ENCODE data around the gene POFUT2.

POFUT2 gene

DNA sequence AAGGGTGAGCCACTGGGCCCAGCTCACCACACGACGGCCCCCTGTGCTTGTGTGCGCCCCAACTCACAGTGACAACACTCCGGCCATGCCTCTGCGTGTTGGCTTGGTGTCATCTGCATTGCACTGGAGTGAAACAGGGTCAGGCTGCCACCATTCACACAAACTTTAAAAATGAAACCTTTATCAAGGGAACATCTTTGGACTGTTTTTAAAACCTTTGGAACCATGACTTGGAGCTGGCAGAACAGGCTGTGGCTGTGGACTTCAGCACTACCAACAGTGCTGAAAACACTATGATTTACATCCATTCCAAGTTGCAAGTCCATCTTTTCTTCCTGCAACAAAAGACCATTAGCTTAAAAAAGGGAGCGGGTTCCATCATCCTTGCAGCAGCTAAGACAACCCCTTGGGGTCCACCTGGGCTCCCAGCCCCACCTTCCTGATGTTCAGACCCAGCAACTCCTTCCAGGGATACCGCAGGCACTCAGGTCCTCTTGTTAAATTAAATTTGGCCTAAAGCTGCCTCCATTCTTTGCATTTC lies 25.6 kb downstream of the POFUT2 start:
- DNase-seq (ENCODE audit: low read depth), result no peak

DNA sequence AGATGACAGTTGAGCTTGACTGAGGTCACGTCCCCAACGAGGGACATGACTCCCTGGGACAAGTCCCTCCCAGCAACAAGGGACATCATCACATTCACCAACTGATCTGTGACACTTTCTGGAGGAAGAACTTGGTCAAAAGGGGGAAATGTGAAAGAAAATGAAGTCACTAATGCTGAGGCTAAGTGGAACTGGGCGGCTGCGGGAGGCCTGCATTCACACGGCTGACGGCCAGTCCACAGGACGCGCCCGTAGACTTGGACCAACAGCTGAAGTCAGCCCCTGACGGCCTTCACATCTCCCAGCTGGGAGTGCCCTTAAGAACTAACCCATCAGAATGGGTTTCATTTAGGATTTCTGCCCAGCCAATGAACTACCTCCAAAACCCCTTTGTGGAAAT lies 26.6 kb downstream of the POFUT2 start:
- no peak for DNase-seq (ENCODE audit: low read depth)

DNA sequence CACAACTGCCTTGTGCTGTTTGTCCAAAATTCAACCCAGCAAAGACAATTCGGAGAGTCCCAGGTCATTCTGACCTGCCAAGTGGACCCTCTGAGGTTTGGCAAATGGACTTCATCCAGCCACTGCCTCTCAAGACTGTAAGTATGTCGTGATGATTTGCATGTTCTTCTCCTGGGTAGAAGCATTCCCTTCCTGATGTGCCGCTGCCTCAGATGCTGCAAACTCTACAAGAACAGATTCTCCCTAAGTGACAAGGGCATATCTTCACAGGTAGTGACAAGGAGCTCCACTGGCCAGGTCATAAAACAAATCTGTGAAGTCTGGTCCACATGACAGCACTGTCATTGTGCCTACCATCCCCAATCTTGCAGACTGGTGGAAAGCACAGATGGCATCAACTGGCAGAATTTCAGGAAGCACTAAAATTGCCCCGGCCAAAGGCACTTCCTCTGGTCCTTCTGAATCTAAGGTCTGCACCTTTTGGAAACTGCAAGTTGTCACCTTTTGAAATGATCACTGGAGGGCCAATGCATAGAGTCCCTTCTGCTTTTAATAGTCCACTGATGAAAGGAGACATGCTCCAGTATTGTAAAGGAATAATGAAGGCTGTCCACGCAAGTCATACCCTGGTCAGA lies 27.4 kb downstream of the POFUT2 start:
- no peak for DNase-seq (ENCODE audit: low read depth)

DNA sequence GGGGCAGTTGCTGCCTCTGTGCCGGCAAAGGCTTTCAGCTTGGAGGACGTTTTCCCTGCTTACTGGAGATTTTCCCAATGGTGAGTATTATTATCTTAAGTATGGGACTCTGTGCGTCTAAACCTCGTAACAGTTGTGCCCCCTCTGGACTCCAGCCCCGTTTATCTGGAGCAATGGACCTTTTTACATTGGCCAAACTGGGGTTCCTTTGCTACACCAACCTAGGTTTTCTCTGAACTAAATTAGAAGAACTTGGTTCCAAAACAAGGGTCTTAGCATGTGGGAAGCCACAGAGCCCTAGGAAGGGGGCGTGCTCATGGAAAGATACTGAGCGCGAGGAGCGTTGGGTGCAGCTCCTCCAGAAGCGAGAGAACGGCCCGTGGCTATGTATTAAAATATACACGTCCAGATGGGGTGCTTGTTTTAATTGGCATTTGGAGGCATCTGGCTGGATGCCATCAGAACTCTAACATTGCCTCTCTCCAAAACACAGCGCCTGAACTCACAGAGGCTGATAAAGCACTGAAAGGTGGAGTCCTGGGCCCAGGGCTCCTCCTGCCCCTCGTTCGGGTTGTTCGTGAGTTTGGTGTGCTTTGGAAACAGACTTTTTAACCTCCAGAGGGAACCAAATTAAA lies 28.4 kb downstream of the POFUT2 start:
- no peak for DNase-seq (ENCODE audit: low read depth)

DNA sequence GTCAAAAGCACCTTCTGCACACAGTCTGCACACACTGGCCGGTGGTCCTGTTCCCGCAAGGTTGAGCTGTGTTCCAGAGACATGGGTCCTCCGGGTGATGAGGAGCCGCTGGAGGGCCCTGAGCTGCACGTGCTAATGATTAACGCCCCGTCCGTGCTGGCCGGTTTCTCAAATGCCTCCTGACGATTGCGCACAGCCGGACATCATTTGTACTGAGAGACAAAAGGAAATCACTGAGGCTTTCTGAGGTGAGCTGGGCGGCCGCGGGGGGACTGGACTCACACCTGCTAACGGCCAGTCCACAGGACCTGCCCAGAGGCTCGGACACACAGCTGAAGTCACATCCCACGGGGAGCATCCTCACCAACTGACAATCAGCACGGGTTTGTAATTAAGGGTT lies 29.2 kb downstream of the POFUT2 start:
- DNase-seq (ENCODE audit: low read depth), result no peak

DNA sequence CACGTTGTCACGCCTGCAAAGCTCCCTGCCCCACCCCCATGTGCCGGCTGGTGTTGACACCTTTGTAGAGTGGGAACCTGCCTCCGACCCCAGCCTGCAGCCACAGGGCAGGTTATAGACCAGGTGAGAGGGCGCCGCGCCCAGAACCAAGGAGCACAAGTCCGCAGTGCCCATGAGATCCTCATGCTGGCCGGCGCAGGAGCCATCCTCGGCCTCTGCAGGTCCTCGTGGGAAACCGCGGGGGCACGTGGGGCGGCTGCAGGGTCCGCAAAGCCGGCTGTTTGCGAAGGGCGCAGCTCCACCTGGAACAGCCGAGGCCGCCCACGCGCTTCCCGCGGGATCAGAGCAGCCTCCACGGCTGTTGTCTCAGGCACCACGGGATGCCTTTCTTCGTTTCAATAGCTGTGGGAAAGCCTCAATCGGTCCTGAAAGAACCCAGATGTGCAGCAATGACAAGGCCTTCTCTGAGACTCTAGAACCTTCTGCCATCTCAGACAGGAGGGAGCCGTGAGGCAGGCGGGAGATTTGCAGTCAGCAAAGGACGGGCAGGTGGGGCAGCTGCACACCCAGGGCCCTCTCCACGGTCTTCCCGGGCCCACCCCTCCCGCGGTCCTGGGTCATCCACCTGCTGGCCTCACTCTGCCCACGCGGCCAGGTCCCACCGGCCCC lies 29.9 kb downstream of the POFUT2 start:
- DNase-seq (ENCODE audit: low read depth), result no peak

DNA sequence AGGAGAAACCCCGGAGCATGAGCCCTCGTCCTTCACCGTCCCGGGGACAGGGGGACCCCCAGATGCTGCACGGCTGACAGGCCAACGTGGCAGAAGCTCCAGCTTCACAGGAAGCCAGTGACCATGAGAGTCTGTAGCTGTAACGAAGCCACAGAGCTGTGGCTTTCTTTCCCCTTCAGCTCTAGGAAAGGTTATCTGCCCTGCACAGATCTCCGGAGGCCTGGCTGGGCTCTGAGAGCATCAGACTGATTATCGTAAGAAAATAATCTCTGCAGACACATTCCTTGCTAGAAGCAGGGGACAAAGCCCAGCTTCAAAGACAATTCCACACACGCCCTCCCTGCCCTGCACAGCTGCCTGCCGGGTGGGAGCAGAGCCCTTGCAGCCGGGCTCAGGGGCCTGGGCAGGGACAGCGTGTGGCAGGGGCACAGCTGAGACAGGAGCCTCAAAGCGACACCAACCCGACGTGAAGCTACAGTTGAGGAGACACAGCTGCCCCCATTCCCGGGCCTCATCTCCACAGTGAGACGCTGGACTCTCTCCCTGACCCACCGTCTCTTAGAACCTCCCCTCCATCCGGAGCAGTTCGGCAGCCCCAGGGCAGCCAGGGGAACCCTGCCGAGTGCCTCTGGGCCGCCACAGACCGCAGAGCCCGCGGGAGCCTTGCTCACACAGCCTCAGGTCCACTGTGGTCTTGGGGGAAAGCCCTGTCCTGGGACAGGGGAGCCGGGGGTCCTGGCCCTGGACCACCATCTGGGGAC lies 30.6 kb downstream of the POFUT2 start:
- DNase-seq (ENCODE audit: low read depth), result no peak

DNA sequence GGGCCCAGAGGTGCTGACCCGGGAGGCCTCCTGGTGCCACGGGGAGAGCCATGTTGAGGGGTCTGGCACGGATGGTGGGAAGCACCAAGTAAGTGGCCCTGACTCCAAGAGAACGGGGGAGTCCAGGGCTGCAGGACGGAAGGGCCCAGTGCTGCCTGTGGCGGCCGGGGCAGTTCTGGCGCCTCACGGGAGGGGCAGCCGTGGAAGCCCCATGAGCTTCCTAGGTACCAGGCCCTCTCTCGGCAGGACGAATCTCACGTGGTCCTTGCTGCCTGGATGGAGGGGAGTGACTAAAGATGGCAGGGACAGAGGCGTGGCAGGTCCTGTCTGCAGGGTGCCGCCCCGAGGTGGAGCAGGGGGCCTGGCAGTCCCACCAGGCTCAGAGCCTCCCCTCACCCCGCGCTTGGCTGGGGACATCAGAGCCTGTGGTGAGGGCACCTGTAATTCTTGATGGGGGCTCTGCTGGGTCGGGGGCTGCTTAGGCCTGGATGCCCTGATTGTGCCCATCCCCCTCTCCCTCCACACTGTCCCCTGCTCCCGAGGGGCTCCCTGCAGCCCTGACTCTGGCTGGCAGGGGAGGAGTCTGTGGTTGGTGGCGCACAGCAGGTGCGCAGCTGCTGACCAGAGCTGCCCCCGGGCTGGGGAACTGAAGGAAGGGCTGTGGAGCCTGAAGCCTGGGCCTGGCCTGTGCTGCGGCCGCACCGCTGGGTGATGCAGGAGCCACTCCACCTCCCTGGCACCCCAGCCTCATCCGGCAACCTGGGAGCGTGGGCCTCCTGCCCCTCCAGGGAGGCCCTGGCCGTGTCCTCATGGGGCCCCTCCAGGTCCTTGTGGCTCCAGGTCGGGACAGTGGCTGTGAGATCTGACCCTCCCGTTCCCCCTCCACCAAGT lies 31.4 kb downstream of the POFUT2 start:
- DNase-seq (ENCODE audit: low read depth), result no peak

DNA sequence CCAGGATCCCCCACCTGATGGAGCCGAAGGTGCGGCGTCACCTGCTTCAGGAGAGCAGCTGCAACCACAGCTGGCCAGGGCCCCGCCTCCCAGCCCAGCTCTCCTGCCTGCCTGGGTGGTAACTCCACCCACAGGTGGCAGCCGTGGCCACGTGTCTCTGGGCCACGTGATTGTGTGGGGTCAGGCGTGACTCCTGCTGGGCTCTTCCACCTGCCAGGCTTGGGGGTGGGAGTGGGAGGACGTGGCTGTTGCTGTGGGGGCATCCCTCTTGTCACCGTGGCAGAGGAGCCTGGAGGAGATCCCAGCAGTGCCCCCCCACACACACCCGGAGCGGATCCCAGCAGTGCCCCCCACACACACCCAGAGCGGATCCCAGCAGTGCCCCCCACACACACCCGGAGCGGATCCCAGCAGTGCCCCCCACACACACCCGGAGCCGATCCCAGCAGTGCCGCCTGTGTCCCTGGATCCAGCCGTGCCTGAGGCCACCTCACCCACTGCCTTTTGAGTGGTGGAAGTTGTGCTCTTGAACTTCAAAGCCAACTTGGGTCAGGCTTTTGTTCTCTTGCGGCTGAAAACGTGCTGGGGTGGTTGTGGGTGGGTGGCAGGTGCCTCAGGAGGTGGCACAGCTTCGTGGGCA lies 32.2 kb downstream of the POFUT2 start:
- no peak for DNase-seq (ENCODE audit: low read depth)

DNA sequence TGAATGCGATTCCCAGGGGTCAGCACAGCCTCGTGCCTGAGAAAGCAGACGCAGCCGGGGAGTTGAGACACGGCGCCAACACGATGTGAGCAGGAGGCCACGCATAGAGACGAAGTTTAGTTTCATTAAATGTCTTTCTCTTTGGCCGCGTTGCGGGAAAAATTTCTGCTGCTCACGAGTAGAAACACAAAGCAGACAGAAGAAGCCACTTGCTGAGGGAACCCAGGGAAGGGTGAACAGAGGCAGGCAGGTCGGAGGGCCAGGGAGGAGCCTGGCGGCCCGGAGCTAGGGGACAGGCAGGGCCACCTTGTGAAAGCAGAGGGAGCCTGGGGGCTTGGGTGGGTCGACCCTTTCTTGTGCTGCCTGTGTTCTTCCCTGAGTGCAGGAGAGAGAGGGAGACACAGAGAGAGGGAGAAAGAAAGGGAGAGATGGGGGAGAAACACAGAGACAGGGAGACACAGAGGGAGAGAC lies 33.2 kb downstream of the POFUT2 start:
- no peak for DNase-seq (ENCODE audit: low read depth)

DNA sequence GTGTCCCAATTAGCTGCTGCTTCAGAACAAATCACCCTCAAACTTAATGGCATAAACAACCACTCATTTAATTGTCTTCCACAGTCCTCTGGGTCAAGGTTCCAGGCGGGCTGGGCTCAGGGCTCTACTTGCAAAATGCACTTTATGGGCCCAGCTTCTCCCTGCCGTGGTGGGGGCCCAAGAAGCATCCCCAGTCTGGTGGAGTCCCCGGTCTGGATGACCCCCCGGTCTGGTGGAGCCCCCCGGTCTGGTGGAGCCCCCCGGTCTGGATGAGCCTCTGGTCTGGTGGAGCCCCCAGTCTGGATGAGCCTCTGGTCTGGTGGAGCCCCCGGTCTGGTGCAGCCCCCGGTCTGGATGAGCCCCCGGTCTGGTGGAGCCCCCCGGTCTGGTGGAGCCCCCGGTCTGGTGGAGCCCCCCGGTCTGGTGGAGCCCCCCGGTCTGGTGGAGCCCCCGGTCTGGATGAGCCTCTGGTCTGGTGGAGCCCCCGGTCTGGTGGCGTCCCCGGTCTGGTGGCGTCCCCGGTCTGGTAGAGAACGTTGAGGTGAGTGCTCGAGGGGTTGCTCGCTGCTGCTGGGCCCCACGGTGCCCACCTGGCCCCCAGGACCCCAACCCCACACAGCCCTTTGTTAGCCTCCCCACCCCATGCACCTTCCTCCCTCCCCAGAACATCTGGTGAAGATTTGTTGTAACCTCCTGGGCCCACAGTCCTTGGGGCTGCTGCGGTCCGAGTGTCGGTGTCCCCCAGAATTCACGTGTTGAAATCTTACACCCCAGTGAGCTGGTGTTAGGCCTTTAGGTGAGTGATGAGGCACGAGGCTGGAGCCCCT lies 33.8 kb downstream of the POFUT2 start:
- DNase-seq (ENCODE audit: low read depth), result no peak

DNA sequence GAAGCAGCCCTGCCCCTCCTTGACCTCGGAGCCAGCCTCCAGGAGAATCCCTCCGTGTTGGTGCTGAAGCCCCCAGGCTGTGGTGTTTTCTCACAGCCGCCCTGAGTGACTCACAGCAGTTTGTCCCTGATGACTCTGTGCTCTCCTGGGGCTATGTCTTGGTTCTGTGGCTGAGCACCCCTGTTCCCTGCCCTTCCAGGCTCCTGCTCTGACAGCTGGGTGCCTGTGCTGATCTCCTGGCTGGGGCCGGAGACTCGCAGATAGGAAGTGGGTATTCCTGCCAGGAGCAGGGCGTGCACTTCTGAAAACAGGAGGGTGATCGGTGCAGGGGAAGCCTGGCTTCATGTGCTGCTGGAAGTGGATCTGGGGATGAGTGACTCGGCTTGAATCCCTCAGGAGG lies 34.5 kb downstream of the POFUT2 start:
- no peak for DNase-seq (ENCODE audit: low read depth)

DNA sequence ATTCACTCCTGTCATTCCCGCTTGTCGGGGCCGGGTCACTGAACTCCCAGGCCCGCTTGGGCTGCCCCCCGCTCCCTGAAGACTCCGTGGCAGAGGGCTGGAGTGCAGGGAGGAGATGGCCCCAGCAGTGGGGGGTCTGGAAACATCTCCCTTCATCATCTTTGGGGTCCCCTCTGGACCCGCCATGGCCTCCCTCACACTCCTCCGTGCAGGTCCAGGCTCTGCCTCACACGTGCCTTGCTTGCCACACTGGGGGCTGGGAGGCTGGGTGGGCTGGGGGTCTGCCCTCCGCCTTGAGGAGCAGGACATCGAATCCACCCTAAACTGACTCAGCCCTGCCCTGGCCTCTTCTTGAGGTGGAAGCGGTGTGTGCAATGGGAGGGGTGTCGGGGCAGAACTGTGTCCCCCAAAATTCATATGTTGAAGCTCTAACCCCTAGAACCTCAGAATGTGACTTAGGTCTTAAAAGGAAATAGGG lies 35.2 kb downstream of the POFUT2 start:
- DNase-seq (ENCODE audit: low read depth), result no peak

DNA sequence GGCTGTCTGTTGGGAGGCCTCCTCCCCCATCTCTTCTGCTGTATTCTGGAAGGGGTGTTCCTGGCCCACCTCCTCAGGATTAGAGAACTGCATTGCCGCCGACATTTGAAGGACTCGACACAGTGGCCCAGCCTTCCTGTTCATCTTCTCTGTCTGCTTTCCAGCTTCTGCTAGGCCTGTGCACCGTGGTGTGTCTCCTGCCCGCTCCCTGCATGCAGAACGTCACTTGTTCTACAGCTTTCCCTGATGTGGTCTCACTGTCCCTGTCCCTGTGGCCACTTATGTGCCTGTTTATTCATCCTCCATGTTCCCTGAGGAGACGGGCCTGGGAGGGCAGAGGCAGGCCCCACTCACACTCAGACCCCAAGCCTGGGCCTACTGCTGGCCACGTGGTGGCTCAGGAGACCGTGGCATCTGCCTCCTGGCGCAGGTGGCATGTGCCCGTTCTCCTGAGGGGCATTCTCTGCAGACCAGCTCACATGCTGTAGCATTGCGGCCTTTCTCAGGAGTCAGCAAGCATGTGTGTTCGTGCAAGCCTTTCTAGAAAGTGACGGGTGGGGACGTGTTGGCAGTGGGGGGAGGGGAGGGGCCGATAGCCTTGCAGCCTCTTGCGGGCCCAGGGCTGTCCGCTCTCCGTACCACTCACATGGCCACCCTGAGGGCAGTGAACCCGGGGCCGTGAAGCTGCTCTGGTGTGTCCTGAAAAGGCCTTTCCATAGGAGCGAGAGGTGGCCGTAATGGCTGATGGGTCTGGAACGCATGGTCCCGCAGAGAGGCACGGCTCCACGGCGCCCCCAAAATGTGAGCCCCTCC lies 35.9 kb downstream of the POFUT2 start:
- DNase-seq (ENCODE audit: low read depth), result no peak

DNA sequence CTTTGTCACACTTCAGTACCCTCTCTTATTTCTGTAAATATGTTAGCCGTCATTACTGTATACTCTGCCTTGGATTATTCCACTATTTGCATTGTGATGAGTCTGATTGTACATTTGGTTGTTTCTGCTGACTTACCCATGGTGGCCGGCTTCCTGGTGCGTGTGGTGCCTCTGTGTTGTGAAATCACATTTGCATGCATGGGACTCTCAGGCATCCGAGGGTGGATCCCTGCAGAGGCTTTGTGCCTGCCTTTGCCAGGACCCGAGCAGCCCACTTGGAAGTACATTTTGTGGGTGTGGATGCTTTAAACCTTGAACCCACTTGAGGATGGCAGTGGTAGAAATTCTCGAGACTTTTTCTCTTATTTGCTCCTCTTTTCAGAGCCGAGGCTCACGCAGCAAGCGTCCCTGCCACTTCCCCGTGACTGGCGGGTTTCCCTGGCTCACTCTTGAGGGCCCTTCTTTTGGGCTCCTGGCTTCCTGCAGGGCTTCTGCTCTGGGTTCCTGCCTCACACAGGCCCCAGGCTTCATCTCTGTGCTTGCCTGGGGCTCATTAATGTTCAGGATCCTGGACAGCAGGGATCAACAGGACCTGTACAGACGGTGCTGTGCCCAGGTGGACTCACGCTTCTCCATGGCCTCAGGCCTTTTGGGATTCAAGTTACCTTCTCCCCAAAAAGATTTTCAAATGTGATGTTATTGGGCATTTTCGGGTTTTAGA lies 36.6 kb downstream of the POFUT2 start:
- no peak for DNase-seq (ENCODE audit: low read depth)

DNA sequence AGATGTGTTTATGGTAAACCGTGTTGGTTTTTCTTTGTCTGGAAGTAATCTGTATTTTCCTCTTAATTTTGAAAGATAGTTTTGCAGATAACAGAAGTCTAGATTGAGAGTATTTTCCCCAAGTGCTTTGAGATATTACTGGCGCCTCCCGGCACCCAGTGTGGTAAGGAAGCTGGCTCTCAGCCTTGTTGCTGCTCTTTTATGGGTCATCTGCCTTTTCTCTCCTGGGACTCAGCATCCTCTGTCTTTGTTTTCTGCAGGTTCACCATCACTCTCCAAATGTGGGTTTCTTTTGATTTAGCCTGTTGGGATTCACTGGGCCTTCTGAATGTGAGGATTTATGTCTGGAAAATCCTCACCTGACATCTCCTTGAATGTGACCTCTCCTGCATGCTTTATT lies 37.4 kb downstream of the POFUT2 start:
- DNase-seq (ENCODE audit: low read depth), result no peak

DNA sequence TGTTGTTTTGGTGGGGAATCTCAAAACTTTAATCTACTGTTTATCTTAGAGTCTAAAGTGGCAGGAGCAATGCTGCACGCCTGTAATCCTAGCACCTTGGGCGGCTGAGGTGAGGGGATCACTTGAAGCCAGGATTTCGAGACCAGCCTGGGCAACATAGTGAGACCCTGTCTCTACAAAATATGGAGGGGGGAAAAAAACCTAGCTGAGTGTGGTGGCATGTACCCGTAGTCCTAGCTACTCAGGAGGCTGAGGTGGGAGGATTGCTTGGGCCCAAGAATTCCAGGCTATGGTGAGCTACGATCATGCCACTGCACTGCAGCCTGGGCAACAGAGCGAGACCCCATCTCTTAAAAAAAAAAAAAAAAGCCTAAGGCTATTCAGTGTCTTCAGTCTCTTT lies 38.1 kb downstream of the POFUT2 start:
- DNase-seq (ENCODE audit: low read depth), result no peak

DNA sequence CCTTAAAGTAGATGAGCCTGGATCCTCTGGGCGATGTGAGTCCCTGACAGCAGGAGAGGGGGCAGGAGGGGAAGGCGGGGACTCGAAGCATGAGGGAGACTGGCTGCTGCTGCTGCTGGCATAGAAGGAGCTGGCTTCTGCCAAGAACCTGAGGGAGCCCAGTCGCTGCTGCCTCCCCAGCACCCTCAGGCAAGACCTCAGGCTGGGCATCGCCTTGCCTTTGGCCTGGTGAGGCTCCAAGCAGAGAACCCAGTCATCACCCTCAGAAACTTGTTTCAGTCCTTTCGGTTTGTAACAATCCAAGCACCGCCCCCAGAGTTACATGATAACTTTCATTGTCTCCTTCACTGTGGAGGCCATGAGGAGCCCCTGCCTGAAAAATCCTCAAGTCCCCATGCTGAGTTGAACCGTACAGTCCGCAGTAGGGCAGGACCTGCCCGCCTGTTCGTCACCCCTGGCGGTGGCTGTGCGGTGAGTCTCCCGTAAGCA lies 38.8 kb downstream of the POFUT2 start:
- no peak for DNase-seq (ENCODE audit: low read depth)

Measured in stimulated activated CD8-positive, alpha-beta memory T cell treated with anti-CD3 and anti-CD28 coated beads, Interleukin-12 subunit alpha, Interleukin-12 subunit beta, amount 100 ng/mL, for 4 hours (primary cell).